Small intestine (tissue), 16 donors: ENCODE results near the gene OCIAD2. TPM values are rescaled to one million over a fixed set of nuclear protein-coding genes. Genes with fewer than 3 reads are reported as not detected.
A peak's percentile ranks its signal among the peaks of the same experiment; 100 is the strongest.

Source experiments
- DNase-seq, 2 donors: peaks; one replicate each; pipeline versions ENCODE4 v3.0.0 to v3.0.0-alpha.2; 2013
- FAIRE-seq: peaks from 2 replicates; lab custom pipeline; 2012; peaks lifted over from hg19 to GRCh38; lab: Jason Lieb, UNC
- H3K27ac ChIP-seq, 3 donors: one replicate each; pipeline ENCODE4 v1.5.1; 2013; ENCODE audit warnings: low read length in 2 of 3, mild to moderate bottlenecking in 2 of 3, control low read depth in 1 of 3, inconsistent platforms in 1 of 3, low read depth in 1 of 3, moderate library complexity in 1 of 3
- H3K27me3 ChIP-seq, 3 donors: one replicate each; pipeline ENCODE4 v1.6.1; 2013; ENCODE audit warnings: low read length in 3 of 3, inconsistent platforms in 1 of 3; ENCODE audit not compliant: control insufficient read depth in 3 of 3, insufficient read depth in 3 of 3
- H3K36me3 ChIP-seq, 3 donors: one replicate each; pipeline ENCODE4 v1.6.1; 2013; ENCODE audit warnings: low read length in 3 of 3, inconsistent platforms in 1 of 3, low read depth in 1 of 3, mild to moderate bottlenecking in 1 of 3, moderate library complexity in 1 of 3; ENCODE audit not compliant: control insufficient read depth in 3 of 3, insufficient read depth in 2 of 3
- H3K4me1 ChIP-seq, 3 donors: one replicate each; pipeline ENCODE4 v1.6.1; 2013; ENCODE audit warnings: low read length in 2 of 3, inconsistent platforms in 1 of 3, low read depth in 1 of 3, mild to moderate bottlenecking in 1 of 3, moderate library complexity in 1 of 3; ENCODE audit not compliant: control insufficient read depth in 3 of 3, insufficient read depth in 2 of 3
- H3K4me3 ChIP-seq, 3 donors: one replicate each; pipeline ENCODE4 v1.5.1; 2013; ENCODE audit warnings: low read length in 3 of 3, control low read depth in 1 of 3, inconsistent platforms in 1 of 3, low read depth in 1 of 3, mild to moderate bottlenecking in 1 of 3, moderate library complexity in 1 of 3
- H3K9me3 ChIP-seq, 2 donors: one replicate each; pipeline ENCODE4 v1.6.1; 2013; ENCODE audit warnings: low read depth in 1 of 2, low read length in 1 of 2; ENCODE audit not compliant: control insufficient read depth in 2 of 2, insufficient read depth in 1 of 2
- WGBS, 3 donors: extraction: QIAGEN DNeasy Blood & Tissue Kit; methylation state at CpG; one replicate each; pipeline ENCODE4 v1.1.7; 2013; 5-methylcytosine and 5-hydroxymethylcytosine counted together
- long read RNA-seq, 10 donors: transcript quantifications; one replicate each; lab custom pipeline, GENCODE V29; 2026
- polyA plus RNA-seq, 4 donors: library from polyadenylated mRNA; stranded (reverse) in 3 of 4; unstranded in 1 of 4; fragments of 200-250 nt in 3 of 4; fragments of 120-200 nt in 1 of 4; gene quantifications; one replicate each; pipeline versions ENCODE4 v1.2.1 to v1.2.3, GENCODE V29; 2013
- donor health status: healthy with polysubstance abuse.
- donor health status: control.
- donor health status: control.
- donor health status: Bipolar disorder and iron deficiency.
- donor health status: healthy.

Gene OCIAD2, protein sequence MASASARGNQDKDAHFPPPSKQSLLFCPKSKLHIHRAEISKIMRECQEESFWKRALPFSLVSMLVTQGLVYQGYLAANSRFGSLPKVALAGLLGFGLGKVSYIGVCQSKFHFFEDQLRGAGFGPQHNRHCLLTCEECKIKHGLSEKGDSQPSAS
- 100 to 1,000 TPM in 3 of 4 donors, 10 to 100 TPM in 1; 90.5 to 223 (median 166) TPM for polyA plus RNA-seq
- long read RNA-seq, donor 1, transcript OCIAD2-201 (6 exons, 636 nt): minor isoform, 6 of 238 reads
- long read RNA-seq, donor 1, transcript OCIAD2-205 (7 exons, 1,163 nt): major isoform, 175 of 238 reads
- long read RNA-seq, donor 1, transcript OCIAD2-204 (6 exons, 812 nt): minor isoform, 13 of 238 reads
- long read RNA-seq, donor 1, partial matches to known transcripts: 36 of 238 reads
- long read RNA-seq, donor 1, other reads (novel, unspliced or antisense): 5 of 238 reads
- long read RNA-seq, donor 2, transcript OCIAD2-205 (7 exons, 1,163 nt): major isoform, 32 of 38 reads
- long read RNA-seq, donor 2, partial matches to known transcripts: 5 of 38 reads
- long read RNA-seq, donor 2, other reads (novel, unspliced or antisense): 0 of 38 reads
- long read RNA-seq, donor 3, transcript OCIAD2-205 (7 exons, 1,163 nt): major isoform, 55 of 78 reads
- long read RNA-seq, donor 3, transcript OCIAD2-204 (6 exons, 812 nt): minor isoform, 7 of 78 reads
- long read RNA-seq, donor 3, partial matches to known transcripts: 15 of 78 reads
- long read RNA-seq, donor 3, other reads (novel, unspliced or antisense): 0 of 78 reads
- long read RNA-seq, donor 4: 0 reads
- long read RNA-seq, donor 5, transcript OCIAD2-205 (7 exons, 1,163 nt): major isoform, 28 of 30 reads
- long read RNA-seq, donor 5, partial matches to known transcripts: 0 of 30 reads
- long read RNA-seq, donor 5, other reads (novel, unspliced or antisense): 0 of 30 reads
- long read RNA-seq, donor 6, transcript OCIAD2-205 (7 exons, 1,163 nt): major isoform, 64 of 73 reads
- long read RNA-seq, donor 6, partial matches to known transcripts: 5 of 73 reads
- long read RNA-seq, donor 6, other reads (novel, unspliced or antisense): 0 of 73 reads
- long read RNA-seq, donor 7: 0 reads
- long read RNA-seq, donor 8, partial matches to known transcripts: 0 of 5 reads
- long read RNA-seq, donor 8, other reads (novel, unspliced or antisense): 0 of 5 reads
- long read RNA-seq, donor 9, transcript OCIAD2-205 (7 exons, 1,163 nt): major isoform, 21 of 21 reads
- long read RNA-seq, donor 9, partial matches to known transcripts: 0 of 21 reads
- long read RNA-seq, donor 9, other reads (novel, unspliced or antisense): 0 of 21 reads
- long read RNA-seq, donor 10, transcript OCIAD2-205 (7 exons, 1,163 nt): major isoform, 53 of 72 reads
- long read RNA-seq, donor 10, transcript OCIAD2-204 (6 exons, 812 nt): minor isoform, 6 of 72 reads
- long read RNA-seq, donor 10, partial matches to known transcripts: 11 of 72 reads
- long read RNA-seq, donor 10, other reads (novel, unspliced or antisense): 0 of 72 reads

DNA sequence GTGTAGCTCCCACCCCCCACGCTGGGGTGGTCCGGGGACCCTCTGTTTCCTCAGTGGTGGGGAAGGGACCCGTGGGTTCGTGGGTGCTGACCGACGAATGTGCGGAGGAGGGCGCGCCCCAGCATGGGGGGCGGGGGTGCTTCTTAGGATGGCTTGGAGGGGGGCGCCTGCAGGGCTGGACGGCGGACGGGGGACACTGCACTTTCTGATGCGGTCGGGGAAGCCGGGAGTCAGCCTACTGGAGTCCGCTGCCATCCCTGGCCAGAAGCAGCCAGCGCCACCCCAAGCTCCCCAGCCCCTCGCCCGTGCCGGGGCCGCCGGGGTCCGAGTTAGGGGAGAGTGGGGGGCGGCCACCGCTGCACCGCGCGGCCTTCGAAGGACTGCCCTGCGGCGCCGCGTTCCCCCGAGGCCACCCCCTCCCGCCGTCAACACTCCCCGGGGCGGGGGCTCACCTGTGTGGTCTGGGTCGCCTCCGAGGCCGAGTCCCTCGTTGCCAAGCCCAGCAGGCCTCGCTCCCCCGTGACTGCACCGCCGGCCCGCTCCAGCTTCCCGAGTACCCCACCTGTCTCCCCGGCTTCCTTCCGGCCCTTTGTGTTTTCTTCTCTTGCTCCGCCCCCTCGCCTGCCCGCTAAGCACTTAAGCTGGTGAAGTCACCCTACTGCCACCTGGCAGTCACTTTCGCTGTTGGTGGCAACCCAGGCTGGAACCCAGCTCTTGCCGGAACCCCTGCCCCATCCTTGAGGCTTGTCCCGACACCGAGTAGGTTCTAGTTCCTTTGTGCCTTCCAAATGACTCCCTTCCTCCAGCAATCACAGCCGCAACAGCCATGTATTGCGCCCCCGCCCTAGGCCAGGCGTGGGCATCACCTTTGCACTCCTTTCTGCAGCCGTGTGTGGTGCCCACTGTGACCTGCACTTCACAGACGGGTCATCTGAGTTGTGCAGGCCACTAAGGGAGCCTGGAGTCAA is at the start of gene OCIAD2:
TSS of gene OCIAD2 (minus strand) at position 569 of the 968 bp plus-strand sequence. CDS start 2,225 bp downstream, outside the sequence.
- 5 to 7% (median 5%) methylated on average over 37 to 65 of the region's 65 CpGs for WGBS, 3 donors
- Histone ChIP-seq H3K36me3 (peaks cover 0 to 19% (median 2%) of the 10 kb centered on the region in 3 donors), H3K9me3 (no peaks in the 10 kb centered on the region), H3K4me1 (peaks cover 2 to 11% (median 3%) of the 10 kb centered on the region in 3 donors), H3K4me3 (peak within 1 kb of the TSS; percentile 78 to 93 (median 91)), H3K27me3 (no peaks in the 10 kb centered on the region), H3K27ac (peak within 1 kb of the TSS; percentile 47 to 73 (median 73))
- DNase-seq (peak; percentile 89 to 90), FAIRE-seq (no peak)

GRCh38 chr4:48954314-48954713 is 47.7 kb upstream of the OCIAD2 start:
- Histone ChIP-seq H3K36me3 (no peaks in the 10 kb centered on the region), H3K27ac (no peak overlapping the region), H3K27me3 (no peaks in the 10 kb centered on the region), H3K4me1 (peaks cover 0 to 4% (median 0%) of the 10 kb centered on the region in 3 donors), H3K4me3 (no peak overlapping the region), H3K9me3 (no peaks in the 10 kb centered on the region)
- no peak for DNase-seq
- WGBS, 3 donors: 75 to 88% (median 87%) methylated on average over 2 of the region's 2 CpGs
- FAIRE-seq: no peak

DNA sequence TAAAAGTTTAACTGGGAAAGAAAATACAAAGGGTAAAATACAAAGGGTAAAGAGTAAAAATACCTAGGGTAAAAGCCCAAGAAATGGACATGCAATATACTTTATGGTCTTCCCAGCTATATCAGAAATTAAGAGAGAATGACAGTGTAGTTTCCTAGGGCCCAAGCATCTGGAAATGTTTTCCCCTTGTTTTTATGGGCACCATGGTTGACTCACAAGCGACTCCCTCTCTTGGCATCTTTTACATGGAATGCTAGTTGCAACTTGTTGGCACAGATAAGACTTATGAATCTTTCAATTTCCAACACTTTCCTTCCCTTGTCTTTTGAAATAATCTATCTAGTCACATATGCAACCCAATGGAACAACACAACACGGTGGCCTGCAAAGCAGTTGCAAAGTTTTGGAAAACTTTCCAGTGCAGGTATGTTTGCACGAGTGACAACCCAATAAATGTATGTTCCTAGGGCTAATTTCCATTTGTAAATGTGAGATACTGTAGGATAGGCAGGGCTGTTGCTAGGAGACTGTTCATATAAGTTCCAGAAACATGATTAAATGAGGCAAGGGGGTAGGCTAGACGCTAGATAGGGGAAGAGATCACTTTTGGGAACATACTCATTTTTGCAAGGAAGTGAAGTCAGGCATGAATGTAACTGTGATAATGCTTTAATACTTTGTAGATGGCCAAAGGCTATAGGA is 43.1 kb upstream of the OCIAD2 start:
- 28 to 73% (median 39%) methylated on average over 4 of the region's 4 CpGs for WGBS, 3 donors
- Histone ChIP-seq H3K27ac (no peak overlapping the region), H3K4me1 (peaks cover 0 to 8% (median 0%) of the 10 kb centered on the region in 3 donors), H3K27me3 (no peaks in the 10 kb centered on the region), H3K9me3 (no peaks in the 10 kb centered on the region), H3K36me3 (no peaks in the 10 kb centered on the region), H3K4me3 (no peak overlapping the region)
- DNase-seq (peak in 1 of 2 donors; percentile 57), FAIRE-seq (no peak)

- Histone ChIP-seq H3K36me3 (no peaks in the 10 kb centered on the region), H3K27ac (peak overlapping the region in 1 of 3 donors; percentile 36), H3K4me3 (no peak overlapping the region), H3K9me3 (no peaks in the 10 kb centered on the region), H3K27me3 (no peaks in the 10 kb centered on the region), H3K4me1 (peaks cover 0 to 8% (median 0%) of the 10 kb centered on the region in 3 donors)
- DNase-seq (peak; percentile 18 to 51), FAIRE-seq (no peak)
Observed at GRCh38 chr4:48949086-48949485, 42.5 kb upstream of the OCIAD2 start.

GRCh38 chr4:48947731-48948130 is 41.2 kb upstream of the OCIAD2 start:
- Histone ChIP-seq H3K27me3 (no peaks in the 10 kb centered on the region), H3K4me1 (peaks cover 0 to 8% (median 0%) of the 10 kb centered on the region in 3 donors), H3K27ac (no peak overlapping the region), H3K4me3 (no peak overlapping the region), H3K9me3 (no peaks in the 10 kb centered on the region), H3K36me3 (no peaks in the 10 kb centered on the region)
- no peak for FAIRE-seq
- WGBS, 3 donors: 91 to 96% (median 94%) methylated on average over 1 of the region's 1 CpG
- no peak for DNase-seq

GRCh38 chr4:48945981-48946380 is 39.4 kb upstream of the OCIAD2 start:
- H3K36me3 ChIP-seq: no peaks in the 10 kb centered on the region
- H3K4me3 ChIP-seq: no peak overlapping the region
- DNase-seq (no peak), FAIRE-seq (peak; percentile 41)
- H3K4me1 ChIP-seq: peaks cover 0 to 8% (median 0%) of the 10 kb centered on the region in 3 donors
- H3K27me3 ChIP-seq: peaks cover 0 to 1% (median 0%) of the 10 kb centered on the region in 3 donors
- H3K27ac ChIP-seq: no peak overlapping the region
- no peaks in the 10 kb centered on the region for H3K9me3 ChIP-seq
- 32 to 54% (median 49%) methylated on average over 2 of the region's 2 CpGs for WGBS, 3 donors
